Activated naive CD4-positive, alpha-beta T cell treated with anti-CD3 and anti-CD28 coated beads for 36 hours (primary cell): Measurements from ENCODE around the gene APBB2. TPM values are rescaled to one million over a fixed set of nuclear protein-coding genes. Genes with fewer than 3 reads are reported as not detected.
"Not testable (repeated sequence)": the region's sequence is repeated elsewhere in the genome, so short reads cannot be mapped to it uniquely, and the experiment has no call there.

Source experiments
- CTCF ChIA-PET: fragments of 350-600 bp; sonication (Branson Sonifier 250); formaldehyde crosslinking; loops from one replicate; lab custom pipeline; 2021; ENCODE audit warnings: antibody characterized with exemption; lab: Charles Lee
- DNase-seq: peaks from one replicate; pipeline ENCODE4 v3.0.0-alpha.2; 2020
- H3K27ac Mint-ChIP-seq: one replicate; pipeline ENCODE4 v1.8.0; 2021; ENCODE audit warnings: mild to moderate bottlenecking, mixed read lengths
- H3K27me3 Mint-ChIP-seq: one replicate; pipeline ENCODE4 v1.8.0; 2021; ENCODE audit warnings: low read depth, mixed read lengths
- H3K36me3 Mint-ChIP-seq: one replicate; pipeline ENCODE4 v1.8.0; 2021; ENCODE audit warnings: low read depth, mixed read lengths
- H3K4me1 Mint-ChIP-seq: one replicate; pipeline ENCODE4 v1.8.0; 2021; ENCODE audit warnings: low read depth, mixed read lengths
- H3K4me3 Mint-ChIP-seq: one replicate; pipeline ENCODE4 v1.8.0; 2021; ENCODE audit warnings: mild to moderate bottlenecking, moderate library complexity, mixed read lengths
- H3K9me3 Mint-ChIP-seq: one replicate; pipeline ENCODE4 v1.8.0; 2021; ENCODE audit warnings: mixed read lengths
- intact Hi-C: fragments of 100-400 bp; cut with micrococcal nuclease; formaldehyde crosslinking; loops from one replicate; pipeline ENCODE4 v1.15.1; 2023
- total RNA-seq, 2 experiments: library from RNA; stranded (reverse); gene quantifications; one replicate each; pipeline ENCODE4 v1.2.3, GENCODE V29; 2021

APBB2 gene
- total RNA-seq, 2 experiments from 2014 or later: 4.5 to 4.8 TPM

DNA sequence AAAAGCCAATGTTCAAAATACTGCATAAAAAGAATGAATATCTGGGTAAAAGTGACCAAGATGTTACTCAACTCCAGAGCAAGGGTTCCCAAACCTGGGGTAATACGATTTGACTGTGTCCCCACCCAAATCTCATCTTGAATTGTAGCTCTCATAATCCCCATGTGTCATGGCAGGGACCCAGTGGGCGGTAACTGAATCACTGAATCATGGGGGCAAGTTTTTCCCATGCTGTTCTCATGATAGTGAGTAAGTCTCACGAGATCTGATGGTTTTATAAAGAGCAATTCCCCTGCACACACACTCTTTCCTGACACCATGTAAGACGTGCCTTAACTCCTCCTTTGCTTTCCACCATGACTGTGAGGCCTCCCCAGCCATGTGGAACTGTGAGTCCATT, 64.8 kb downstream of the APBB2 start:
- CTCF ChIA-PET, H3K4me3 Mint-ChIP-seq, H3K9me3 Mint-ChIP-seq, H3K36me3 Mint-ChIP-seq, H3K27ac Mint-ChIP-seq, intact Hi-C loops, DNase-seq, H3K27me3 Mint-ChIP-seq, H3K4me1 Mint-ChIP-seq: not testable (repeated sequence)

- no peak overlapping the region for H3K27ac Mint-ChIP-seq
- H3K27me3 Mint-ChIP-seq: peaks cover 6% of the 10 kb centered on the region
- CTCF ChIA-PET: no interaction called here
- peaks cover 2% of the 10 kb centered on the region for H3K4me1 Mint-ChIP-seq
- H3K9me3 Mint-ChIP-seq: no peaks in the 10 kb centered on the region
- intact Hi-C loops: no loop called here
- no peaks in the 10 kb centered on the region for H3K36me3 Mint-ChIP-seq
- H3K4me3 Mint-ChIP-seq: no peak overlapping the region
- no peak for DNase-seq
These were observed 65.4 kb downstream of the APBB2 start for GRCh38 chr4:41148931-41149330.

DNA sequence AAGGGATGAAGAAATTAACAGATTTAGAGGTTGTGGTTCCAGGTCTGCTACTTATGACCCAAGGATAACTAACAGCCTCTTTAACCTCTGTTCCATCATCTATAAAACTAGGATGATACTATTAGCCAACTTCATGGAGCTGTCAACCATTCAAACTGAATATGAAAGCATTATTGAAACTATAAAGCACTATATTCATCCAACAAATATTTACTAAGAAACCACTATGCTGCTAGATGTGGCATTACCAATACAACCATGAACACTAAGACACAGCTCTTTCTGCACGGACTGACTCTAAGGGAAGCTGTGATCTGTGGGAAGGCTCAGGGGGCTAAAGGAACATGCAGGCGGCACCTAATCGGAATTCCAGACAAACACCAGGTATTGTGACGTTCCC, 66.0 kb downstream of the APBB2 start:
- Mint-ChIP-seq H3K4me3 (no peak overlapping the region), H3K27ac (no peak overlapping the region), H3K36me3 (no peaks in the 10 kb centered on the region), H3K27me3 (peaks cover 6% of the 10 kb centered on the region), H3K4me1 (peaks cover 2% of the 10 kb centered on the region), H3K9me3 (no peaks in the 10 kb centered on the region)
- CTCF ChIA-PET: no interaction called here
- intact Hi-C loops: no loop called here
- no peak for DNase-seq

DNA sequence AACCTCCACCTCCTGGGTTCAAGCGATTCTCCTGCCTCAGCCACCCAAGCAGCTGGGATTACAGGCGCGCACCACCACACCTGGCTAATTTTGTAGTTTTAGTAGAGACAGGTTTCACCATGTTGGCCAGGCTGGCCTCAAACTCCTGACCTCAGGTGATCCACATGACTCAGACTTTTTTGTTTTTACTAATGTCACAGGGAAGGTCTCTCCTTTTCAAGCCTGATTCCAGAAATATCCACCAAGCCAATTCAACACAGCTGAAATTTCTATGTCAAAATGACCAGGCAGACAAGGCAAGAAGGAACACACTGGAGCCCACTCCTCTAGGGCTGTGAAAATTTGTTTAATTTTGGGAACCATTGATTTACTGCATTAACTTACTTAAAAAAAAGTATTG, 66.8 kb downstream of the APBB2 start:
- H3K27ac Mint-ChIP-seq, H3K4me1 Mint-ChIP-seq, H3K4me3 Mint-ChIP-seq, DNase-seq, CTCF ChIA-PET, H3K9me3 Mint-ChIP-seq, H3K36me3 Mint-ChIP-seq, H3K27me3 Mint-ChIP-seq, intact Hi-C loops: not testable (repeated sequence)

DNA sequence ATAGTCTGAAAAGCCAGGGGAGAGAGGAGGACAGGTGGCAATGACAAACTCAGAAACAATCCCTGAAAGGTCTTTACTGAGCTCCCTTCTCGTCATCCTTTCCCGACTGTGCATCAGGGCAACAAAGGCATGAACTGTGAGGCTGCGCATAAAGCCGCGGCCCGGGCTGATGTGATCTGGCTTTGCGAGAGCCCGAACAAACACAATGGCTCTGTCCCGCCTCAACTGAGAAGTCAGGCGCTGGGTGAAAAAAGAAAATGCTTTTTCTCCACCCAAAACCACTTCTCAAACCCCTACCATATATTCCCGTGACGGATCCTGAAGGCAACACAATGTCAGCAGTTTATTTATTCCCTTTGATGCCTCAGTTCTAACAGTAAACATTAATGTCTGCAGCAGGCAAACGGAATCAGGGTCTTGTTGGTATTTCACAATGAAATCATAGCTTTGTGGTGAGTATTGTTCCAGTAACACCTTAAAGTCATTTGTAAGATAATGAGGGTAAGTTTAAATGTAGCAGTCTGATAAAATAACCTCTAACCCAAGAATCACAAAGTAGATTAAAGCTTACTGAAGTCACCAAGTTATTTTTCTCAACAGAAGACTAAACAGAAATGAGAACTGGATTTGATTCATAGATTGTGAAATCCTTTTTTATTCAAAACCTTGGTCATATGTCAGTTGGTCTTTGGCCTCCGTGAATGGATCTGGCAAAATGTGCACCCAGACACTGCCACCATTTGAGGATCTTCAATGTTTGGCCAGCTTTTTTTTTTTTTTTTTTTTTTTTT, 67.4 kb downstream of the APBB2 start:
- CTCF ChIA-PET: no interaction called here
- Mint-ChIP-seq H3K27ac (no peak overlapping the region), H3K9me3 (no peaks in the 10 kb centered on the region), H3K27me3 (peaks cover 5% of the 10 kb centered on the region), H3K4me1 (peaks cover 2% of the 10 kb centered on the region), H3K4me3 (no peak overlapping the region), H3K36me3 (no peaks in the 10 kb centered on the region)
- DNase-seq: no peak
- intact Hi-C loops: no loop called here

DNA sequence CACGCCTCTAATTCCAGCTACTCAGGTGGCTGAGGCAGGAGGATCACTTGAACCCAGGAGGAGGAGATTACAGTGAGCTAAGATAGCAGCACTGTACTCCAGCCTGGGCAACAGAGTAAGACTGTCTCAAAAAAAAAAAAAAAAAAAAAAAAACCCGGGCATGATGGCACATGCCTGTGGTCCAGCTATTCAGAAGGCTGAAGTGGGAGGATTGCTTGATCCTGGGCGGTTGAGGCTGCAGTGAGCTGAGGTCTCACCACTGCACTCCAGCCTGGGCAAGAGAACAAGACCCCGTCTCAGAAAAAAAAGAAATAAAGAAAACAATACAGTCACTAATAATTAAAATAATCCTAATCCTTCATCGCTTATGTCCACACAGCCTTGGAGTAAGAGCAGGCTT, 68.1 kb downstream of the APBB2 start:
- Mint-ChIP-seq H3K4me3 (no peak overlapping the region), H3K36me3 (no peaks in the 10 kb centered on the region), H3K9me3 (no peaks in the 10 kb centered on the region), H3K27ac (no peak overlapping the region), H3K4me1 (peaks cover 2% of the 10 kb centered on the region), H3K27me3 (peaks cover 5% of the 10 kb centered on the region)
- CTCF ChIA-PET: interaction anchor here (0.6 kb wide), 1 partner anchor 164 kb away, joined by 3 read pairs; no protein-coding TSS in a partner anchor
- intact Hi-C loops: no loop called here
- no peak for DNase-seq

DNA sequence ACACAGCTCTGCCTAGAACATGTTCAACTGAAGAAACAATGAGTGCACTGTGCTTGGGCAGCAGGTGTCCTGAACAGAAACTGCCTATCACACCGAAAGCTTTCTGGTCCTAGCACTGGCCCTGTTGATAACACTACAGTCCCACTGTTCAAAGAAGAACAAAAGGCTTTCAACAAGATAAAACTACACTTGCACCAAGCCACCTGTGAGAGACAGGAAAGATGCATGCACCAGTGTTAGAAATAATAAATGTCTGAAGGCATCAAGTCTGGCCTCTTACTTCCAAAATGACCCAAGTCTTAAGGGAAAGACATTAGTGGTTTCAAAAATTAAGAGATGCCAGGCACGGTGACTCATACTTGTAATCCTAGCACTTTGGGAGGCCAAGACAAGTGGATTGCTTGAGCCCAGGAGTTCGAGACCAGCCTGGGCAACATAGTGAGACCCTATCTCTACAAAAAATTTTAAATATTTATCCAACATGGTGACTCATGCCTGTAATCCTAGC, 68.7 kb downstream of the APBB2 start:
- Mint-ChIP-seq H3K27me3 (peaks cover 5% of the 10 kb centered on the region), H3K4me3 (no peak overlapping the region), H3K27ac (no peak overlapping the region), H3K9me3 (no peaks in the 10 kb centered on the region), H3K36me3 (no peaks in the 10 kb centered on the region), H3K4me1 (peaks cover 2% of the 10 kb centered on the region)
- no peak for DNase-seq
- CTCF ChIA-PET: interaction anchor here (0.6 kb wide), 1 partner anchor 163 kb away, joined by 3 read pairs; no protein-coding TSS in a partner anchor
- intact Hi-C loops: no loop called here

DNA sequence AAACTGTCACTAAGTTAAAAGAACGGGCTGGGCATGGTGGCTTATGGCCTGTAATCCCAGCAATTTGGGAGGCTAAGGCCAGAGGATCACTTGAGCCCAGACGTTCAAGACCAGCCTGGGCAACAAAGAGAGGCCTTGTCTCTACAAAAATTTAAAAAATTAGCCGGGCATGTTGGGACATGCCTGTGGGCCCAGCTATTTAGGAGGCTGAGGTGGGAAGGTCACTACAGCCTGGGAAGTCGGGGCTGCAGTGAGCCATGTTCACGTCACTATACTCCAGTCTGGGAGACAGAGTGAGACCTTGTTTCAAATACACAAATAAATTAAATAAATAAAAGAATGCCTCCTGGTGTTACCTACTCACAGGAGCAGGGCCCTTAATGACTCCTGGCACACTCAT, 69.5 kb downstream of the APBB2 start:
- intact Hi-C loops: no loop called here
- Mint-ChIP-seq H3K27ac (no peak overlapping the region), H3K4me1 (peaks cover 2% of the 10 kb centered on the region), H3K27me3 (peaks cover 5% of the 10 kb centered on the region), H3K4me3 (no peak overlapping the region), H3K36me3 (no peaks in the 10 kb centered on the region), H3K9me3 (no peaks in the 10 kb centered on the region)
- no peak for DNase-seq
- CTCF ChIA-PET: no interaction called here

GRCh38 chr4:41144040-41144379, 70.3 kb downstream of the APBB2 start:
- no peak for DNase-seq
- no peaks in the 10 kb centered on the region for H3K9me3 Mint-ChIP-seq
- peaks cover 2% of the 10 kb centered on the region for H3K4me1 Mint-ChIP-seq
- H3K4me3 Mint-ChIP-seq: no peak overlapping the region
- H3K27ac Mint-ChIP-seq: no peak overlapping the region
- intact Hi-C loops: no loop called here
- H3K36me3 Mint-ChIP-seq: no peaks in the 10 kb centered on the region
- H3K27me3 Mint-ChIP-seq: peaks cover 5% of the 10 kb centered on the region
- CTCF ChIA-PET: no interaction called here

DNA sequence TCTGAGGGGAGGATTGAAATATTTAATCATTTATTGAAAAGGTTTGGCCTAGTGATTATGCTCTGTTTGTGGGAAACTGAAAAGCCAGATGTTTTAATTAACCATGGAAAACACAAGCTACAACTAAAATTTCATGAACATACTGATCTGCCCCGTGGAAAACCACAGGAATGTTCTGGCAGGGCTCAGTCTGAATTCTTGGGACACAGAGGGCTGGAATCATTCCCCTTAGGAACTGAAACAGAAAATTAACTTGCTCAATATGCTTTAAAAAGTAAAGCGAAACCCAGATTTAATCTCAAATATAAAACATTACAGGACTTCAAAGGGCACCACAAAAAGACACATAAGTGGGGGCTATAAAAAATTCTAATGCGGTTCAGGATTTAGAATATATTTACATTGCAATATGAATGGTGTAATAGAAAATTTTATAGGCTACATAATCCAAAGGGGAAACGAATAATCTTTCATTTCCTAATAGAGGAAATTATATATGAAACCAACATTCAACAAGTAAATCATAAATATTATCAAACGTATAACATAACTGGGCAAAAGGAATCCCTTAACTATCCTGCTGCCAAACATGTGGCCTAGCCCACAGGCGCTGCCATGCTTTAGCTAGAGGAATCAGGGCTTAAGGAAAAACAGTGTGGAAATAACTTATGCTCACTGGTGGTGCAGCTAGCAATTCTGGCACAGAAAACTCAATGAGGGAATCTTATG, 70.9 kb downstream of the APBB2 start:
- no peaks in the 10 kb centered on the region for H3K9me3 Mint-ChIP-seq
- no peak overlapping the region for H3K27ac Mint-ChIP-seq
- H3K27me3 Mint-ChIP-seq: peaks cover 5% of the 10 kb centered on the region
- no peak for DNase-seq
- CTCF ChIA-PET: no interaction called here
- intact Hi-C loops: no loop called here
- H3K4me1 Mint-ChIP-seq: peaks cover 2% of the 10 kb centered on the region
- H3K4me3 Mint-ChIP-seq: no peak overlapping the region
- H3K36me3 Mint-ChIP-seq: no peaks in the 10 kb centered on the region

DNA sequence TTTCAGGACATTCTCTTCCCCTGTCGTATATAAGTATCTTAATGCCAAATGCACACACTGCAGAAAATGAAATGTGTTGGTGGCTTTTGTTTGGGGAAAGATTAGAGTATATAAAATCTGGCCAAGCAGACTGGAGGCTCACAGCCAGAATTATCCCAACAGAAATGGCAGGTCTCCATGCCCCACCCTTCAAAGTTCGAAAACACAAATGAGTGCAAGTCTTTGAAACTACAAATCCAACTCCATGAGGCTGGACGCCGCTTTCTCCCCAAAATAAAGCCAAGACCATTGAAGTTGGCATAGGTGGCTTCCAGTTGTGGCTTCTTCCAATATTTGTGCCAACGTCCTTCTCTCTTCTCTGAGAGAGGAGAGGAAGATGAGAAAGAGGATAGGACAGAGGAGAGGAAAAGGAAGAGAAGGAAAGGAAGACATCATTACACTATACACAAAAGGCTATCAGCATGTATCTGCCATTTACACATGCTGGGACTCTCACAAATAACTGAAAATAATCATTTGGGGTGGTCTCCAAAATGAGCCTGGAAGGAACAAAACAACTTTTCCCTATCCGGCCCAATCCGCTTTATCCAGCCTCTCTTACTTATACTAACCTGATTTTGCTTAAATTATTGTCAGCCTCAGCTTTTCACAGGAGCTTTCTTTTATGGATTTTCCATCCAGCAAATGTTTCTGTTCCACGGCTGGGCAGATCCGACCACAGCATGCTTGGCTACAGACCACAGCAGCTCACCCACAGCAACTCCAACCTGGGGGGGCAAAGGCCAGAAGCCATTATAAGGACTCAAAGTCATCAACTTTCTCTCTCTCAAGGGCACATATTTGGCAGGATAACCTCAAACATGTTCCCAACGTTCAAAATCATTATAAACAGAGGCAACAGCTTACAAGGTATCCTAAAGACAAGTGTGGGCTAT, 71.7 kb downstream of the APBB2 start:
- H3K4me1 Mint-ChIP-seq: peaks cover 2% of the 10 kb centered on the region
- CTCF ChIA-PET: no interaction called here
- H3K4me3 Mint-ChIP-seq: no peak overlapping the region

GRCh38 chr4:41141900-41142299, 72.4 kb downstream of the APBB2 start:
- no peak overlapping the region for H3K27ac Mint-ChIP-seq
- peaks cover 2% of the 10 kb centered on the region for H3K27me3 Mint-ChIP-seq
- no peaks in the 10 kb centered on the region for H3K9me3 Mint-ChIP-seq
- H3K4me3 Mint-ChIP-seq: no peak overlapping the region
- no peak for DNase-seq
- intact Hi-C loops: no loop called here
- peaks cover 2% of the 10 kb centered on the region for H3K4me1 Mint-ChIP-seq
- CTCF ChIA-PET: no interaction called here
- H3K36me3 Mint-ChIP-seq: no peaks in the 10 kb centered on the region

More for the DNA sequence above, 71.7 kb downstream of the APBB2 start:
- Mint-ChIP-seq H3K27ac (no peak overlapping the region), H3K27me3 (peaks cover 5% of the 10 kb centered on the region), H3K36me3 (no peaks in the 10 kb centered on the region), H3K9me3 (no peaks in the 10 kb centered on the region)
- DNase-seq: no peak
- intact Hi-C loops: no loop called here
